Measurements from ENCODE around the gene TAL2. TPM values are rescaled to one million over a fixed set of nuclear protein-coding genes. Genes with fewer than 3 reads are reported as not detected.

The TAL2 gene
- total RNA-seq: not detected

DNA sequence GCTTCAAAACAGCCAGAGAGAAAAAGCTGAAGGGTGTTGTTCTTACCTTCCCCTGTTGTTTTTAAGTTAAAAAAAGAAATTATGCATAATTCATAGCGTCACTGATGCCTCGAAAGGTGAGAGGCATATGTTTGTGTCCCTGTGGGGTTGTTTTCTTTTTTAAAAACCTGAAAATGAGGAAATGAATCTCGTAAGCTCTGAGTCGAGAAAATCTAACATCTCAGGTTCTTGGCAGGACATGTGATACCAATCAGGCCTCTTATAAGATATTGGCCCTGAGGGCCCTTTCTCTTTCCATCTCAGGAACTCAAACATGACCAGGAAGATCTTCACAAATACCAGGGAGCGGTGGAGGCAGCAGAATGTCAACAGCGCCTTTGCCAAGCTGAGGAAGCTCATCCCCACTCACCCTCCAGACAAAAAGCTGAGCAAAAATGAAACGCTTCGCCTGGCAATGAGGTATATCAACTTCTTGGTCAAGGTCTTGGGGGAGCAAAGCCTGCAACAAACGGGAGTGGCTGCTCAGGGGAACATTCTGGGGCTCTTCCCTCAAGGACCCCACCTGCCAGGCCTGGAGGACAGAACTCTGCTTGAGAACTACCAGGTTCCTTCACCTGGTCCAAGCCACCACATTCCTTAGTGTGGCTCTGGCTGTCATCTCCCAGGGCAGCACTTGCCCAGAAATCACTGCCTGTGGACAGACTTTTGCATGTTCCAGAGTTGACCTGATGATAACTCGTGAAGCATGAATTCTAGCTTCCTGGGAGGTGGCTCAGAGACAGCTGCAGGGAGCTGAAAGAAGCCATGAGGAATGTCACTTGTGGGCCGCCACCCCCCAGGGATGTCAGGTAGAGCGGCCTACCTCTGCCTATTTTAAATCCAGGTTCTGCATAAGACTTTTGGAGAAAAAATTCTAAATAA is at the start of gene TAL2:
Gene TAL2, plus strand, starts transcription at position 274 of the 921 bp plus-strand sequence. Its CDS starts 40 bp downstream, at position 314.
- no peak for DNase-seq (ENCODE audit: low spot score)
- ATAC-seq: no peak

DNA sequence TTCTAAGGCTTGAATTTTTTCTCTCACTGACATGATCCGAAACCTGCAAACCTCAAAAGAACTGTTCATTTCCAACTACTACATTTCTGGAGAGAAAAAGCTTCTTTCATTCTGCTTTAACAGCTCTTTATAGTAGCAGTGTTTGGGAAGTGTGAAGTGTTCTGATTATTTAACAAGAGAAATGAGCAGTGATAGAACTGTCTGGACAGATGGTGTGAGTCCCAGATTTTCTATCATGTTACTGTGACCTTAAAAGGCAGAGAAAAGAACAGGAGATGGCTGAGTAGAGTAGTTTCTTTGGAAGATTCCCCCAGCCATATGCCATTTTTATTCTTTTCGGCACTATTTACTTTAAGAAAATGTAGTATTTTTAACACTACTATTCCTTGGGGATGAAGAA is 41.3 kb upstream of the TAL2 start:
- ATAC-seq (no peak), DNase-seq (ENCODE audit: low spot score) (no peak)

DNA sequence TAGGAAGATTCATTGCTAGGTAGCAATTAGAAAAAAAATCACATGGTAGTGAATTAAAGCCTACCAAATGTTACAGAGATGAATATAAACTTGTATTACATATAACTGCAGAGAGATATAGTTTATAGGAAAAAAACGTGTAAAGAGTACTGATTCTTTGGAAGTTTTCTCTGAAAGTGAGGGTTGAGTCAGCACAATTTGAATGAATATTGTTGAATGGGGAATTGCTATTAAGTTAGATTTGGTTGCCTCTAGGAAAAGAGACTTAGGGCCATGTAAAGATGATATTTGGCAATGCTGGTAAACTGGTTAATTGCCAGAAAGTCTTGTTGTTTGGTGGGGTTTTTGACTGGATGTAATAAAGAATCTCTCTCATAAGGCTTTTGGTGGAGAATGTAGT is 37.2 kb upstream of the TAL2 start:
- ATAC-seq (no peak), DNase-seq (ENCODE audit: low spot score) (no peak)

DNA sequence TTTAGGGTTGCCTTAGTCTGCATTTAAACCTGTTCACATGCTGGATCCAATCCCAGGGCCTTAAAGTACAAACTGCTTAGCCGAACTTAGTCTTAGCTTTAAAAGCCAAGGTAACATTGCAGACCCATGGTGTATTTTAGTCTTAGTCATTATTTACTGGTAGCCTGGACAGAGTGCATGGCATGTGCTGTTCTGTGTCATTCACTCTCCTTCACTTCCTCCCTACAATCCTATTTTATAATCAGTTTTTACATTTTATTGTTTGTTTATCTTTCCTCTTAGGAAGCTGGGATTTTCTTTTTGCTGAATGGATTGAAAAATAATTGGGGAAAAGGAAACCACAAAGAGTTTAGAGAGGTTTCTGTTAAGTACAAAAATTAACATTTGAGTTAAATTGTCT is 29.4 kb upstream of the TAL2 start:
- no peak for ATAC-seq
- DNase-seq (ENCODE audit: low spot score): no peak

DNA sequence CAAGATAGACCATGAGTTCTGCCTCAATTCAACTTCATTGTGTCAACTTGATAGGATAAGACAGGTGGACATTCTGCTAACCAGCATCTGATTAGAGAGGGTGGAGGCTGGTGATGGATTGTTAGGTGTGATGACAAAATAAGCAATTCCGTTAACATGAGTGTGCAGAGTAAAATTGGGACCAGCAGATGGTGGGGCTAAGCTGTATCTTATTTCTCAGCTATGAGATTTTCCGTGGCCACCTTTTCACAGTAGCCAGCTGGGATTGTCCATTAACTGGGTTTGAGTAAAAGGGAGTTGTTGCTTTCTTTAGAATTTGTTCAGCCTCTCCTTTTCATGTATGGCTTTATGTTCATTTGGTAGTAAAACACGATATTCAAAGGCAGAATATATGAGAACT is 28.8 kb upstream of the TAL2 start:
- DNase-seq (ENCODE audit: low spot score): no peak
- ATAC-seq: no peak

DNA sequence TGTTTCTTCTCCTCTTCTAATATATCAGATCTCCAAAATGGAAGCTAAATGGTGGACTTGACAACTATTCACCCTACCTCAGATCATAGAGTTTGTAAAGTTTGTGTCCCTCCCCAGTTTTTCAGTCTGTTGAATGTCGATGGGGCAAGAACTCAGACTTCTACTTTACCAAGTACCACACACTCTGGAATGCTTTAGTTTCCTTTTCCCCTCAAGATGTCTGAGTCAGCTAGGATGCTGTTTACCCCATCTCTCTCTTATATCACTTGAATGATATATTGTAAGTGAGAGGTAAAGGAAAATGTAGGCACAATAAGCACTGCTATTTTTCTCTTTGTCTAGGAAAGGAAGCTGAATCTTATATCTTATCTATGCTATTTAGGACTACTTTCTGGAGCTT is 25.9 kb upstream of the TAL2 start:
- DNase-seq (ENCODE audit: low spot score): no peak
- no peak for ATAC-seq

DNA sequence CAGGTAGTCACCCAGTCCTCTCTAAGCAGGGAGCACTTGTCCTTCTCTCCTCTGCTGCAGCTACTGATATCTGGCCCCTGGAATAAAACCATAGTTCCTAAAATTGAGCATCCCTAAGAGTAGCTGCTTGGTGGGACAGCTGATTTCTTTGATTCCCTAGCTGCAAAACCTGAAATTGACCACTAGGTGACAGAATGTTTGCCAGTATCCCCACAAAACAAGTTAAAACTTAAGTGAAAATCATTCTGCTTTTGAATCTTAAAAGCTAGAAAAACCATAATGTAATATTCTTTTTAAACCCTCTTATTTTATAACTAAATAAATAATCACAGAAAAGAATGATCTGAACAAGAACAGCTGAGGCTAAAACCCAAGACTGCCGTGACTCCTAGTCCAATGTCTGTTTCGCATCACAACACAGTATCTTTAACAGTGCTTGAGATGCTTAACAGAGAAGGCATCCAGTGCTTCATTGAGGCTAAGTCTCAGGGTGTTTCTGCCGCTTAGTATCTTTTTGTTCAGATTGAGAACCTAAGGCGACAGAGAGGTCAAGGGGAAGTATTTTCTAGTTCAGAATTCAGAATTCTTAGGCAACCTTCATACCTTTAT is 24.4 kb upstream of the TAL2 start:
- DNase-seq (ENCODE audit: low spot score) (no peak), ATAC-seq (peak; percentile 28)

DNA sequence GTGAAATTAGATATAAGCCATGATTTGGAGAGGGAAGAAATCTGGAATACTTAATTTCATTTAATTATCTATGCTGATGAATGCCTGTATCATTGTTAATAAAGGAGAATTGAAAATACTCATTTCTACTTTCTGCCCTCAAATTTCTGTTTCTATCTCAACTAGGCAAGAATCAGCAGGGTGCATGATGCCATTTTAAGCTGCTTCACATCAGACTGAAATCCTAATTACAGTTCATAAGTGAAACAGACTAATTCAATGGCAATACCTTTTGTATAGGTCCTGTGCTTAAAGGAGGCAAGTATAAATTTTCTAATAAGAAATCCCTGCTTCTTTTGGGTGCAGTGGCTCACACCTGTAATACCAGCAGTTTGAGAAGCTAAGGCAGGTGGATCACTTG is 22.3 kb upstream of the TAL2 start:
- DNase-seq (ENCODE audit: low spot score): no peak
- no peak for ATAC-seq

DNA sequence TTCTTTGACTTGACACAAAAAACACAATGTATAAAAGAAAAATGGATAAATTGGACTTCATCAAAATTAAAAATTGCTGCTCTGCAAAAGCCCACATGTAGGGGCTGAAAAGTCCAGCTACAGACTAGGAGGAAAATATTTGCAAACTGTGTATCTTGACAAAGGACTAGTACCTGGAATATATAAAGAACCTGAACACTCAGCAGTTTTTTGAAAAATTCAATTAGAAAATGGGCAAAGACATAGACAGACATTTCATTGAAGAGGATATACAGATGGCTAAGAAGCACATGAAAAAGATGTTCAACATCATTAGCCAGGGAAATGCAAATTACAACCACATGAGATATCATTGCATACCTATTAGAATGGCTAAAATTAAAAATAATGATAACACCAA is 18.5 kb upstream of the TAL2 start:
- ATAC-seq (no peak), DNase-seq (ENCODE audit: low spot score) (no peak)

DNA sequence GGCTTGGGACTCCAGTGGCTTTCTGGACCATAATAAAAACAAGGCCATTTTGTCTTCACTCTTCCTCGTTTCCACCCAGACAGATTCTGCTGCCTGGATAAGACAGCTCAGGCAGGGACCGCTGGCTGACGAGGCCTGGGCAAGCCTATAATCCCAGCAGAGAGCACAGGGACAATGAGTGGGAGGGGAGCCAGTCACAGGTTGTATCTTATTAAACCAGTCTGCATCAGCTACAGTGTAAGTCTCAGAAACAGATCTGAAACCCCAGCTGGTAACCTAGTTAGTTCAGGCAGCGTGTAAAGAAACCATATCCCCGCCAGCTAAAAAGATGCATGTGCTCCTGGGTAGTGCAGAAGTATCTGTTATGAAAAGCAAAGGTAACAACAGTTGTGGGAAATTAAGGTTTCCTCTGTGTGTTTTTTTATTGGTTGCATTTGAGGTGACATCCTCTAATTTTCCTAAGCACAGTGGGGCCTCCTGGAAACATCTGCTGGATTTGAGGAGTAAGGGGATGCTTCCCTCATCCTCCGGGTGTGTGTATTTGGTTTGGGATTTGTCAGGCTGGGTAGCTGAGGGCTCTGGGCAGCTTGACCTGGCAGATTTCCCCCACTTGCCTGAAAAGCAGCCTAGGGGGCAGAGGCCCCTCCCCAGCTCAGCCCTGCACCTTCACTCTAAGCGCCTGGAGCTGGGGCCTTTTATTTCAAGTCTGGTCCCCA is 15.2 kb upstream of the TAL2 start:
- DNase-seq (ENCODE audit: low spot score) (no peak), ATAC-seq (no peak)

DNA sequence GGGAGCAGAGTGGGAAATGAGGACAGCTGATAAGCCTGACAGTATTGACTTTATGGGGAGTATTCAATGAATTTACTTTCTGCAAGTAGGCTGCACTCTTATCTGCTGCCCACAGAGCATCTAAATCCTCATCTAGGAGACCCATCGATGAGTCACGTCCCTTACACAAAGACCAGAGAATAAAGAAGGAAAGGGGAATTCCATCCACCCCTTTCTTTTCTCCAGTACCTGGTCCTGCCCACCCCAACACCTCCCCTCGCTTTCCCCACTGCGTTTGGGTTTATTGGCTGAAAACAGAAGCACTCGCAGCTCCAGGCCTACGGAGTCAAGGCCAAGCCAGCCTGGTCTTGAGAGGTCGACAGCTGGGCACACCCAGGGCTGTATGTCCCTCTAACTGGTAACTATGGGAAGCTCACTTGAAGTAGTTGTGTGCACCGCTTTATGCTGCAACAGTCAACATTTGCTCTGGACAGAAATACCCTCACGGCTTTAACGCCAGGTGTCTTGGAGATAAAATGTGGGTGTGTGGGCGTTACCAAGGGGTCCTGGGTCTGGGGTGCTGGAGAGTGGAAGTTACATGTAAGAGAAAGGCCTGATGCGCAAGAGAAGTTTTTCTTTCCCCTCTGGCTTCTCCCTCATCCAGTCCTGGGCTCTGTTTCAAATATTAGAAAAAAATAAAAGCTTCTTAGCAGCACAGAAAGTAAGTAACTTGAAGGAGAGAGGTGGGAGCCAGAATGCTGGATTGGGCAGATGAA is 14.5 kb upstream of the TAL2 start:
- no peak for ATAC-seq
- DNase-seq (ENCODE audit: low spot score): no peak

DNA sequence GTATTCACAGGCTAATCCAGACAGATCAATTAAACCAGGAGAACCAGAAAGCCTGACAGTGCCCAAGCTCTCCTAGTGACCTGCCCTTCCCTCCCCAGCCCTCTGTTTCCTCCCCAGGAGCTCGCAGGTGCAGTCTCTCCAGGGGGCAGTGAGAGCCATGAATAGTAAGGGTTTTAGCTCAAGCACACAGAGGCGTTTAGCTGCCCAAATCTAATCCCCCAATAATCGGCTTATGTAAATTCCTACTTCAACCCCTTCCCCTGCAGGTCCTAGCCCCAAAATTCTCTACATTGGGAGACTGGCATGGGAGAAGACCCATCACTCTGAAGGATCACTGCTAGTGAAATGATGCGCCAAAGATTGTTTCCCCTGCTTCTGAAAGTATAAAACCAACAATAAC is 10.5 kb upstream of the TAL2 start:
- DNase-seq (ENCODE audit: low spot score) (no peak), ATAC-seq (no peak)

DNA sequence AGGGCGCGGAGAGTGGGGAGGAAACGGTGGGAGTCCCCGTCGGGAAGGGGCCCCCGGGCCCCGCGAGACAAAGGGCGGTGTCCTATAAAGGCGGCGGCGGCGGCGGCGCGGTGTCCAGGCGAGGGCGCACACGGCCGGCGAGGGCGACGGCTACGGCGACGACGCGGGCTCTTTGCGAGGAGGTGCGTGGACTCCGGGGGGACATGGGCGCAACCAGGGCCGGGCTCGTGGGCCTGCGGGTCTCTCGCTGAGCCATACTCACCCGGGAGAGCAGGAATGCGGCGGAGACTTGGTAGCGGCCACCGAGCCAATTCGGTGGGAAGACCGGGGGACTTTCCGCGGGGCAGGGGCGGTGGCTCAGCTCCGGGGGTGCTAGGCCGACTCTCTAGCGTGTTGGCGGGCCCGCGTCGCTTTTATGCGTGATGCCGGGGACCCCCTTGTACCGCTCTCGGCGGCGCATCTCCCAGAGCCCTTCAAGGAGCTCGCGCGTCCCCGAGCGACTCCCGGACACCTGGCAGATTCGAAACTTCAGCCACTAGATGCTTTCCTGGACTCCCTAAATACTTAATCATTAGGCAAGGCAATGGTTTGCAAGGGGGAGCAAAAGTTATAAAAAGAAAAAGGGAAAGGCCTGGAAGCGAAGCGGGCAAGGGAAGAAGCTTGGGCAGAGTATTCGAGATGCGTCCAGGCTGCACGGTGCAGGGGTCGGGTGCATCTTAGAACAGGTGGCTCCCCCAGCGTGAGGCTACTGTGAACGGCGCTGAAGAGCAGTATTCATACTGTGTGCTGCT is 5.9 kb upstream of the TAL2 start:
- ATAC-seq (peak; percentile 95), DNase-seq (ENCODE audit: low spot score) (no peak)

DNA sequence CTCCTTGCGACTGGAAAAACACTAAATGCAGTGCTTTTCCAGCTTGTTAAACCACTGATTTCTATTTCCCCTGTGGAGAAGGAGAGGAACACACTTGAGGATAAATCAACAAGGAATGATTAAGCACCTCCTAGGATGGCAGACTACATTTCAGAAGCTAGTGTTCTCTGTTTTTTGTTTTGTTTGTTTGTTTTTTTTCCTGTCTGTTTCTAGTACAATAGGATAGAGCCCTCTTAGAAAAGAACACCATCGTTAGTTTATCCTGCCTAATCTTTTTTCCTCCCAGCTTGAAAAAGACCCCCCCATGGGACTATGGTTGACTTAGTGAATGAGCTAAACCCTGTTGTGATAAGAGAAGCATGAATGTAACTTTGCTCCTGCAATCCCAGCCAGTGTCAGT is 3.9 kb upstream of the TAL2 start:
- DNase-seq (ENCODE audit: low spot score): no peak
- no peak for ATAC-seq

DNA sequence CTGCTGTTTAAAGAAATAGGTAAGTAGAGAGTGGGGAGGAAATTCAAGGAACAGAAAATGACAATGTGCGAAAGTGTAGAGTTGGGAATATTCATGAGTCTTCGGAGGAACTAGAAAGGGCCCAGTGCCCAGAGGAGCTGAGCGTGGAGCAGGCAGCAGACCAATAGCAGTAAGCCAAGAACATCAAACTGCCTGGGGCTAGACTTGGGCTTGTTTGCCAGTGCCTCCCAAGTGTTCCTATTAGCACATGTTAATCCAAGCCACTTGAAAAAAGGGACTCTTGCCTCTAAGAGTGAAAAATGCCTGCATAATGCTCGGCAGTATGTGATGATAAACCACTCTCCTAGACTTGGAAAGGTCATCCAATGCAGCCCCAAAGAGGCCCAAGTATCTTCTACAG is 1.2 kb upstream of the TAL2 start:
- DNase-seq (ENCODE audit: low spot score) (no peak), ATAC-seq (no peak)

DNA sequence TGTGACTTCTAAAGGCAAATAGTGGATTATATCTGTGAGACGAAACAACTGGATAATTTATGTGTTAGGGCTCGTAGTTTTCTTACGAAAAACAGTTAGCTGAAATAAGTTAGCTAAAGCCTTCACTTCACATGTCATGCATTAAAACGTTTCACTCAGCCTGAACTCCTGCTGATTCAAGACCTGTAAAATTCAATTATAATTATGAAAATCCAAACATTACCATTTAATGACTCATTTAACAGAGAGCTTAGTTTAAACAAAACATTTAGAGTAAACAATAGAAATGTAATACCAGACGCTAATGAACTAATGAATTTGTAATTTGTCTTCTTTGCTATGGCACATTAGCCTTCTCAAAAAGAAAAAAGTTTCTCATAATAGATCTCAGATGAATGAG is 1.7 kb downstream of the TAL2 start:
- DNase-seq (ENCODE audit: low spot score): no peak
- ATAC-seq: no peak

DNA sequence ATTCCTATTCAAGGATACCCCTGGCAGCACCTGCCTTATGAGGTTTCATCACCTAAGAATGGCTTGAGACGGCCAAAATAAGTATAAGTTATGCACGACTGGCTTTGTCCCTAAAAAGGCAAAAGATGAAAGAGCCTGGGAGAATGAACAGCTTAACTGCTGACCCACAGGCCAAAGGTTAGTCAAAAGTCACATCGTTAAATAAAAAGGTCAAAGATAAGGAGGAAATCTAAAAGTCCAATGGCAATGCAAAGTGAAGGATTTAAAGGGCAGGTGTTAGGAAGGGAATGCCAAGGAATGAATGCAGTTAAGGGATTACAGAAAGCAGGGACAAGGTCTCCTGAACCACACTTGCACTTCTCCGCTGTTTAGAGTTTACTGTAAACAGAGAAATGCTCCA is 5.6 kb downstream of the TAL2 start:
- no peak for DNase-seq (ENCODE audit: low spot score)
- ATAC-seq: peak; percentile 22

DNA sequence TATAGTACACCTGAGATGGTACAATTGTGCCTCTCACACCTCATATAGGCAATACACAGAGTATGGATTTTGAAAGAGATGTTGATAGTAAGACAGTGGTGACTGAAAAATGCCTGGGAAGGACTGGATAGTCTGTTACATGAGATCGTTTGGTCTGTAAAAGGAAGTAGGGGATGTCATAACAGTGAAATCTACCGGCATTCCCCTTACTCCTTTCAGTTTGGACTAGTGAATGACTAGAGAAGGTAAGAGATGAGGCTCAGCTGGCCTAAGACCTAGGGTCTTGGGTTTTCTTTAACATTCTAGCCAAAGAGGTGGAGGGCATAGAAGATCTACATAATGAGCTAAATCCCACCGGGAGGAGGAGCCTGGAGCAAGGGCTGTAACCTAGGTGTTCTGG is 8.1 kb downstream of the TAL2 start:
- ATAC-seq: no peak
- DNase-seq (ENCODE audit: low spot score): no peak

DNA sequence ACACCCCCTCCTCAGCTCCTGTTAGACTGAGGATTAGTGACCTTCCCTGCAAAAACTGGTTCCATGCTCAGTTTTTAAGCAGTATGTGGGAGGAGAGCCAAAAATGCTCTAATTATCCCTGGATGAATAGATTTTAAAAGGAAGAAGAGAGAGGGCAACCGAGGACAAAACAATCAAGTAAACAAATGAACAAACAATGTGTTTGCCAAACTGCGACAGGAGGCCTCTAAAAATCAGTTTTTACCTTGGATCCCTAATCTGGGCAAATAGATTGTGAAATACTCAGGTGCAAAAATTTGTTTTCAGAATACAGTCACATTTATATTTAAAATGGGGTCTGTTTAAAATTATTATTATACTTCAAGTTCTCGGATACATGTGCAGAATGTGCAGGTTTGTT is 8.5 kb downstream of the TAL2 start:
- no peak for DNase-seq (ENCODE audit: low spot score)
- no peak for ATAC-seq

DNA sequence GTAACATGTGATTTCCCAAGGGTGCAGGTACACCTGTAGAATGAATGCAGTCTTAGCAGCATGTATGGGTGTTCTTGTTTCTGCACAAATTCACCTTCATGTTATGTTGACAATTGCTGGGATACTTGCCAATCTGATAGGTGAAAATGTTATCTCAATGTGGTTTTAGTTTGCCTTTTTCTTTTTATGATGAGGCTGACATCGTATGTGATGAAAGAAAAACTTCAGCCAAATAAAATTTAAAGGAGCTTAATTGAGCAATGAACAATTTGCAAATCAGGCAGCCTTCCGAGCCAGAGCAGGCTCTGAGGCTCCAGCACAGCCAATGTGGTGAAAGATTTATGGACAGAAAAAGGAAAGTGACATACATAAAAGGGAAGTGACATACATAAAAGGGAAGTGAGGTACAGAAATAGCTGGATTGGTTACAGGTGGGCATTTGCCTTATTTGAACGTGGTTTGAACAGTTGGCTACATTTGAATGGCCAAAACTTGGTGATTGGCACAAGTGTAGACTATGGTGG is 10.5 kb downstream of the TAL2 start:
- DNase-seq (ENCODE audit: low spot score) (no peak), ATAC-seq (no peak)
